ENCODE results near the gene TENT5C. TPM values are rescaled to one million over a fixed set of nuclear protein-coding genes. Genes with fewer than 3 reads are reported as not detected.

TENT5C gene
- polyA plus RNA-seq, 1 experiment, result 1.9 TPM

- ChIA-PET POLR2A (no interaction called here), CTCF (interaction anchor here (1.4 kb wide), 1 partner anchor 90 kb away, joined by 4 read pairs; no protein-coding TSS in a partner anchor)
- no peak overlapping the region for H3K4me3 ChIP-seq (ENCODE audit: low read depth, low read length)
- TF ChIP-seq CTCF (IDR thresholded peaks at IDR 0.05; ENCODE audit: insufficient read depth, low read depth, low read length), result no peak
- H3K36me3 ChIP-seq (ENCODE audit: control insufficient read depth, insufficient read depth, low read length), result no peaks in the 10 kb centered on the region
- H3K27me3 ChIP-seq (ENCODE audit: control insufficient read depth, insufficient read depth, low read length), result peaks cover 2% of the 10 kb centered on the region
- no peak for DNase-seq (ENCODE audit: low read depth)
Measured at GRCh38 chr1:117664314-117664713, 58.5 kb downstream of the TENT5C start.

DNA sequence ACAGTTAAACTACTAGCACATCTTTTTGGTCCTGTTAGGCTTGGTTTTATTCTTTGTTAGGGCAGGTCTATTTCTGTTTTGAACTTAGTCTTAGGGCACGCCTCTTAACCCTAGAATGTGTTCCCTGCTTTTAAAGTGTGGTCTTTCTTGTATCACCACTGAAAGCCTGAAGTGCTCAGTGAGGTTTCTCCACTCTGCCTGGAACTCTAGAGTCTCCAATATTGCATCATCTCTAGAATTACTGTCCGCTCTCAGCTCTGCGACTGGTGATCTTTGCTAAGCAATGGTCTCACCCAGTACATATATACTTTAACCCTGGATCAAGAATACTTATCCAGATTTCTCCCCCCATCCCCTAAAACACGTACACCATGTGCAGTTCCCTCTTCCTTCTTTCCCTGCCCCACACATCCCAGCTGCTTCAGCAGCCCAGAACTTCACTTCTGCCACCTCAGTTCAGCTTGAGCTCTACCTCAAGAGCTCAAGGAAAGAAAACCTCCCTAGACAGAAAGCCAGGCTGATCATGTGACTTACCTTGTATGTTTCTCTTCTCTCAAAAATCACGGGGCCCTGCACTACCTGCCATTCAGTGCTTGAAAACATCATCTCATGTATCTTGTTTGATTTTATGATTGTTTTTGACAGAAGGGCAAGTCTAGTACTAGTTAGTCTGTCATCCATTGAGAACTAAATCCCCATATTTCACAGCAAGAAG is 59.9 kb downstream of the TENT5C start:
- no peak for DNase-seq (ENCODE audit: low read depth)
- ChIA-PET CTCF (interaction anchor here (0.6 kb wide), 1 partner anchor 361 kb away, joined by 3 read pairs; no protein-coding TSS in a partner anchor), POLR2A (no interaction called here)
- Histone ChIP-seq H3K27me3 (ENCODE audit: control insufficient read depth, insufficient read depth, low read length) (no peaks in the 10 kb centered on the region; the same call in 1 of the 2 replicates), H3K4me3 (ENCODE audit: low read depth, low read length) (no peak overlapping the region), H3K36me3 (ENCODE audit: control insufficient read depth, insufficient read depth, low read length) (no peaks in the 10 kb centered on the region)
- TF ChIP-seq CTCF (IDR thresholded peaks at IDR 0.05; ENCODE audit: insufficient read depth, low read depth, low read length), result no peak

DNA sequence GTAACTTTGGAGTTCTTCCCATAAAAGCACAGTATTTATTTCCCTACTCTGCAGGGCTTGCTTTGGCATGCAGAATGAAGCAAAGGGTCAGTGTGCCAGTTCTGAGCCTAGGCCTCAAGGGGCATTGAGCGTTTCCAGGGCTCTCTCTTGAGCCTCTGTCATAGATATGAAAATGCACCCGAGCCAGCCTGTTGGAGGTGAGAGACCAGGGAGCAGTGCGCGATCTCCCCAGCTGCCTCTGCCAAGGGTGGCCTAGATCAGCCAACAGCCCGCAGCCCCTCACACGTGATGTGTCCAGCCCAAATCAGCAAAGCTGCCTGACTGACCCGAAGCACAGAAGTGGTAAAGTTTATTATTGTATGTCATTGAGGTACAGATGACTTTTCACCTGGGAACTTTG is 63.7 kb downstream of the TENT5C start:
- TF ChIP-seq CTCF (IDR thresholded peaks at IDR 0.05; ENCODE audit: insufficient read depth, low read depth, low read length), result no peak
- no peak for DNase-seq (ENCODE audit: low read depth)
- H3K36me3 ChIP-seq (ENCODE audit: control insufficient read depth, insufficient read depth, low read length), result no peaks in the 10 kb centered on the region
- no peaks in the 10 kb centered on the region for H3K27me3 ChIP-seq (ENCODE audit: control insufficient read depth, insufficient read depth, low read length)
- POLR2A ChIA-PET, result no interaction called here
- no peak overlapping the region for H3K4me3 ChIP-seq (ENCODE audit: low read depth, low read length)
- CTCF ChIA-PET, result no interaction called here

DNA sequence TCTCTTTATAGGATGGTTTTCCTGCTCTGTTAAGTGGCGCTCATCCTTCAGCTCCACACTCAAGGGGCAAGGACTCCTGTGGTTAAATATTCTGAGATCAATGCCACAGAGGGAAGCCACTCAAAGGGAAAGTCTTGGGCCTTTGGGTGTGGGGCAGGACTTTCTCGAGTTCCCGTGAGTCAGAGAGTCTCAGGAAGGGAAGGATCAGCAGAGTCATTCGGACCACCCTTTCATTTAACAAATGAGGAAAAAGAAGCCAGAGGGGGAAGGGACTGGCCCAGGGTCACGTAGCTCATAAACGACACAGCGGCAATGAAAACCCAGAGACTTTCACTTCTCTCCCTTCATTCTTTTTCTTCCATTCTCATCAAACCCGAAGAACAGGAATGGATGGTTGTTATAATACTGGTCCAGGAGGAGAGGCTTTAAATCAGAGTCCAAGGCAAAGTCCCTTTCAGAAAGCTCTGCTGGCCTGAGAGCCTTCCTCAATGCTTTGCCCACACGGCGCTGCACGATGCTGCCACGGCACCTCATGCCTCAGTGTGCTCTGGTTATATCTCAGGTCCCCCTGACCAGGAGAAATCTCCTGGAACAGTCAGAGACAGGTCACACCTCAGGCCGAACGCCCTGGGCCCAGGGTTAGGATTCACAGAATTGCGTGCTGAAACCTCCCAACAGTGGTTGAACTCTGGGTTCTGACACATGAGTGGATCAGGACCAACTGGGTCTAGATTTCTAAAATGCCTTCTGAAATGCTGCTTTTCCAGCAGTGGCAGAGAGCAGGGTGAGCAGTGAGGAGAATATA is 65.3 kb downstream of the TENT5C start:
- Histone ChIP-seq H3K27me3 (ENCODE audit: control insufficient read depth, insufficient read depth, low read length) (no peaks in the 10 kb centered on the region), H3K36me3 (ENCODE audit: control insufficient read depth, insufficient read depth, low read length) (no peaks in the 10 kb centered on the region), H3K4me3 (ENCODE audit: low read depth, low read length) (no peak overlapping the region)
- TF ChIP-seq CTCF (IDR thresholded peaks at IDR 0.05; ENCODE audit: insufficient read depth, low read depth, low read length), result no peak
- ChIA-PET POLR2A (no interaction called here), CTCF (interaction anchor here (0.9 to 1.5 kb wide), 3 partner anchors 10 to 137 kb away, joined by 3 read pairs; no protein-coding TSS in a partner anchor)
- no peak for DNase-seq (ENCODE audit: low read depth)
